Measurements from ENCODE around the gene PSMG3.

PSMG3 gene

DNA sequence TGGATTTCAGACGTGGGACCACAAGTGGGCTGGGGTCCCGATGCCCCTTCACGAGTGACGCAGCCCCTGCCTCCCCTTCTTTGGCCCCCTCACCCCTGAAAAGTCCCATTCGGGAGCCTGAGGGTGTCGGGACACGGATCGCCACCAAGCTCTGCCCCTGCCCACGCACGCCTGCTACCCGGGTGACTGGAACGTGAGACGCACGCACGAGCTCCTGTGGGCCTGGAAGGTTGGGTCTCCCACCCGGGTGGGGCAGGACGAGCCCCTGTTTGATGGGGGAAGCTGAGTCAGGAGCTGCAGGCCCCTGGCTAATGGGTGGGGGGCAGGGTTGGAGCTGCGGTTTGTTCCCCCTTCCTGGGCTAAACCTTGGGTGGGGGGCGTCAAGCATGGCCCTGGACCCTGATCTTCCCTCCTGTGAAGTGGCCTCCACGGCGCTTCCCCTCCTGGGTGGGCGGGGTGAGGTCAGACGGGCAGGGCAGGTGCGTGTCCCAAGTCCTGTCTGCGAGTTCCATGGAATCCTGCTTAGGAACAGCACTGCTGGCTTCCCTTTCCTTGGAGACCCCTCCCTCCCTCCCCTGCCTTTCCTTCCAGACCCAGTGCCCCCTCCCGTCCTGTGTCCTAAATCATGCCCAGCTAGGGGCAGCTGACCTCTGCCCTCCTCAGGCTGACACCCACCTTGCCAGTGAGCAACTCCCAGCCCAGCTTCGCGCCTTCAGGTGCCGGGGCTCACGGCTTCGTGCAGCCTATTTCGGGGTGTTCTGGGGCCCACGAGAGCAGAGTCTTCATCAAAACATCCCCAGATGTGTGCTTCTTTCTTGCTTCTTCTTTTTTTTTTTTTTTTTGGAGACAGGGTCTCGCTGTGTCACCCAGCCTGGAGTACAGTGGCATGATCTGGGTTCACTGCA lies 8.5 kb downstream of the PSMG3 start:
- no peak for DNase-seq (ENCODE audit: extremely low read depth, low read depth)
- TF ChIP-seq, protein P1, sequence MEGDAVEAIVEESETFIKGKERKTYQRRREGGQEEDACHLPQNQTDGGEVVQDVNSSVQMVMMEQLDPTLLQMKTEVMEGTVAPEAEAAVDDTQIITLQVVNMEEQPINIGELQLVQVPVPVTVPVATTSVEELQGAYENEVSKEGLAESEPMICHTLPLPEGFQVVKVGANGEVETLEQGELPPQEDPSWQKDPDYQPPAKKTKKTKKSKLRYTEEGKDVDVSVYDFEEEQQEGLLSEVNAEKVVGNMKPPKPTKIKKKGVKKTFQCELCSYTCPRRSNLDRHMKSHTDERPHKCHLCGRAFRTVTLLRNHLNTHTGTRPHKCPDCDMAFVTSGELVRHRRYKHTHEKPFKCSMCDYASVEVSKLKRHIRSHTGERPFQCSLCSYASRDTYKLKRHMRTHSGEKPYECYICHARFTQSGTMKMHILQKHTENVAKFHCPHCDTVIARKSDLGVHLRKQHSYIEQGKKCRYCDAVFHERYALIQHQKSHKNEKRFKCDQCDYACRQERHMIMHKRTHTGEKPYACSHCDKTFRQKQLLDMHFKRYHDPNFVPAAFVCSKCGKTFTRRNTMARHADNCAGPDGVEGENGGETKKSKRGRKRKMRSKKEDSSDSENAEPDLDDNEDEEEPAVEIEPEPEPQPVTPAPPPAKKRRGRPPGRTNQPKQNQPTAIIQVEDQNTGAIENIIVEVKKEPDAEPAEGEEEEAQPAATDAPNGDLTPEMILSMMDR (IDR thresholded peaks at IDR 0.05; ENCODE audit: low read depth, low read length), result no peak

GRCh38 chr7:1560620-1561031 lies 9.2 kb downstream of the PSMG3 start:
- no peak for DNase-seq (ENCODE audit: extremely low read depth, low read depth)
- TF ChIP-seq, protein P1 (IDR thresholded peaks at IDR 0.05; ENCODE audit: low read depth, low read length), result no peak

DNA sequence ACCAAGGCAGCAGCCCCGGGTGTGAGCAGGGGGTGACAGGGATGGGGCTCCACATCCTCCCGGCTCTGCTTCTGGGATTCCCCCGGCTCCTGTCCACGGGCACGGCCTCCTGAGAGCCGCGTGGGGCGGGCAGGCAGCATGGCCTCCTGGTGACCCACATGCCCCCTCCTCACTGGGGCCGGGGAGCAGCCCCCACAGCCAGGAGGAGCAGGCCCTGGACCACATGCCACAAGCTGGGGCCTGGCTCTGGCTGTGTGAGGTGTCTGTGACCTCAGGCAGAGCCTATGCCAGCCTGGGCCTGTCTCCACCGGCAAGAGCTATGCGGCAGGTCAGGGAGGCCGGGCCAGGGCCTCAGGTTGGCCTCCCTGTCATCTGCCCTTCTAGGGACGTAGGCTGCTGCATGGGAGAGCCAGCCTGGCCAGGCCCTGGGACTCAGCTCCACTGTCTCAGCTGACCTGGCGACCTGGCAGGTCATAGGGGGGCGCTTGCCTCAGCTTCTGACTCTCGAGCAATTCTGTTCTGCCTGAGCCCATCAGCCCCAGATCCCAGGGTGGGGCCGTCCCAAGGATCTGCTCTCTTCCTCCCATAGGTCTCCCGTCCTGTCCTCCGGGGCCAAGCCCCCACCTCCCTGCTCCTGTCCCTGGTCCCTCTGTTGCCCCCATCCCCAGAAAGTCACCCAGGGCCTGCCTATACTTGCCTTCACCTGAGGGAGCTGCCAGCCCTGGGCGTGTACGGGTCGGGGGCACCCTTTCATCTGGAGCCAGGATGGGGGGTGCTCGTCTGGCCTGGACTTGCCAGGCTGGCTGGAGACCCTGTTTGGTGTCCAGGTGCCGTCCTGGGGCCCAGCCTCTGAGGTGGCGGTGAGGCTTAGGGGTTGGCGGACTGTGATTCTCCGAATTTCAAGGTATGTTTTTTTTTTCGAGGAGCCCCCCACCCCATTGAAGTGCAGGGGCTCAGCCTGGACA lies 9.9 kb downstream of the PSMG3 start:
- DNase-seq (ENCODE audit: extremely low read depth, low read depth), result no peak
- TF ChIP-seq, protein P1 (IDR thresholded peaks at IDR 0.05; ENCODE audit: low read depth, low read length), result no peak

- TF ChIP-seq, protein P1 (IDR thresholded peaks at IDR 0.05; ENCODE audit: low read depth, low read length), result no peak
- DNase-seq (ENCODE audit: extremely low read depth, low read depth), result no peak
These were observed 10.8 kb downstream of the PSMG3 start for GRCh38 chr7:1558841-1559625.

GRCh38 chr7:1558181-1558811 lies 11.5 kb downstream of the PSMG3 start:
- no peak for DNase-seq (ENCODE audit: extremely low read depth, low read depth)
- TF ChIP-seq, protein P1 (IDR thresholded peaks at IDR 0.05; ENCODE audit: low read depth, low read length), result no peak; the same call in none of the 2 replicates

DNA sequence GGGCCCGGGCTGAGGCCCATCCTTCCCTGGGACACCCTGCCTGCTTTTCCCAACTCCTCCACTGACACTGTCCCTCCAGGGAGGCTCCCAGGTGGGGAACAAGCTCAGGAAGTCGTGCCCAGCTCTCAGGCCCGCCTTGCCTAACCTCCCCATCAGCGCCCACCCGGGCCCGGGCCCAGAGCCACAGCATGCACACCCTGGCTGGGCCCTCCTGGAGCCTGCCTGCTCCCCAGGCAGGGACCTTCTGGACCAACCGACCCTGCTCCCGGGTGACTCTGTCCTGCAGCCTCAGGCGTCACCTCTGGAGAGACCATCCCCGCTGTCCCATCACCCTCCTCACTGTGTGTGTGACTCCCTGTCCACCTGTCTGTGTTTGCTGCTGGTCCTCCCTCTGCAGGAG lies 12.1 kb downstream of the PSMG3 start:
- no peak for DNase-seq (ENCODE audit: extremely low read depth, low read depth)
- TF ChIP-seq, protein P1 (IDR thresholded peaks at IDR 0.05; ENCODE audit: low read depth, low read length), result no peak
